K562 (cell line): ENCODE data around the gene CLIC1. TPM values are rescaled to one million over a fixed set of nuclear protein-coding genes. Genes with fewer than 3 reads are reported as not detected.
A peak's percentile ranks its signal among the peaks of the same experiment; 100 is the strongest.

ENCODE experiments used
- BCOR ChIP-seq: fragments of 450-650 bp; IDR thresholded peaks from 2 replicates; pipeline ENCODE4 v1.6.1; 2016
- ESRRB ChIP-seq: fragments of 250-450 bp; sonication (Bioruptor Pico); IDR thresholded peaks from 2 replicates; pipeline ENCODE4 v1.5.0; 2020; ENCODE audit warnings: mild to moderate bottlenecking, moderate library complexity, borderline replicate concordance
- IRF2 ChIP-seq: sonication (generic); formaldehyde crosslinking; IDR thresholded peaks from 2 replicates; pipeline ENCODE4 v1.8.1; 2022; ENCODE audit warnings: mild to moderate bottlenecking, missing genetic modification reagents
- KDM2B ChIP-seq: fragments of 250-450 bp; sonication (Bioruptor Pico); IDR thresholded peaks from 2 replicates; pipeline ENCODE4 v1.8.0; 2021; ENCODE audit warnings: mild to moderate bottlenecking, moderate library complexity
- NFE2 ChIP-seq: IDR thresholded peaks from 2 replicates; pipeline ENCODE4 v1.6.1; 2014; ENCODE audit warnings: antibody characterized with exemption, low read depth
- NR4A1 ChIP-seq, 2 experiments: fragments of 250-450 bp in 1 of 2; fragments of 450-650 bp in 1 of 2; sonication (Bioruptor Pico) in 1 of 2; IDR thresholded peaks; 2 replicates each; pipeline versions ENCODE4 v1.4.0 to v1.6.1; 2016 to 2020; ENCODE audit warnings: mild to moderate bottlenecking in 2 of 2, missing compliant biosample characterization in 1 of 2, missing genetic modification characterization in 1 of 2, moderate library complexity in 1 of 2
- SMARCC2 ChIP-seq: fragments of 450-650 bp; IDR thresholded peaks from 2 replicates; pipeline ENCODE4 v1.6.1; 2017; ENCODE audit warnings: antibody characterized with exemption, moderate library complexity, mild to moderate bottlenecking, low read depth
- SMC3 ChIP-seq: conservative IDR thresholded peaks from 2 replicates; pipeline ENCODE4 v1.6.1; 2011; ENCODE audit warnings: low read depth, low read length, improper control_type of control experiment; ENCODE audit not compliant: insufficient read depth
- ZNF143 ChIP-seq: sonication (generic); formaldehyde crosslinking; IDR thresholded peaks from 2 replicates; pipeline ENCODE4 v1.9.0; 2022; ENCODE audit warnings: mild to moderate bottlenecking, missing genetic modification reagents
- ZNF316 ChIP-seq: fragments of 450-650 bp; IDR thresholded peaks from 2 replicates; pipeline ENCODE4 v1.6.1; 2016
- ZNF431 ChIP-seq: sonication (generic); formaldehyde crosslinking; IDR thresholded peaks from 2 replicates; pipeline ENCODE4 v1.8.0; 2022; ENCODE audit warnings: mild to moderate bottlenecking, missing genetic modification reagents
- ZNF561 ChIP-seq: fragments of 450-650 bp; formaldehyde crosslinking; conservative IDR thresholded peaks from 2 replicates; pipeline ENCODE4 v1.4.0; 2020; ENCODE audit warnings: mild to moderate bottlenecking, moderate library complexity
- ZNF57 ChIP-seq: fragments of 450-650 bp; formaldehyde crosslinking; IDR thresholded peaks from 2 replicates; pipeline ENCODE4 v1.4.0; 2020; ENCODE audit warnings: mild to moderate bottlenecking, moderate library complexity
- polyA plus RNA-seq, 8 experiments: library from polyadenylated mRNA; depleted of rRNA in 4 of 8; stranded (reverse) in 5 of 8; unstranded in 3 of 8; fragments of >200 nt; fragmentation: Nextera tagmentation in 2 of 8; fragmentation: Illumina TruSeq in 1 of 8; extraction: Ambion mirVana in 2 of 8; extraction: Trizol in 1 of 8; gene quantifications; 2 replicates each; pipeline versions ENCODE4 v1.2.1 to v1.2.3, GENCODE V29; 2011 to 2014; ENCODE audit warnings: inconsistent platforms in 1 of 8, missing spikeins in 1 of 8
- total RNA-seq, 7 experiments: library from RNA; depleted of rRNA in 6 of 7; stranded (reverse); fragments of >200 nt in 6 of 7; fragmentation: Illumina TruSeq in 2 of 7; extraction: Trizol in 2 of 7; gene quantifications; 2 replicates each; pipeline versions ENCODE4 v1.2.1 to v1.2.3, GENCODE V29; 2011 to 2021; ENCODE audit warnings: low replicate concordance in 1 of 7
- TF ChIP-seq, protein P1 (sequence below), 2 experiments: fragments of 250-450 bp in 1 of 2; fragments of 450-650 bp in 1 of 2; sonication (Bioruptor Pico) in 1 of 2; IDR thresholded peaks; 2 replicates each; pipeline versions ENCODE4 v1.6.1 to v1.8.0; 2016 to 2021; ENCODE audit warnings: mild to moderate bottlenecking in 2 of 2, moderate library complexity in 2 of 2, missing compliant biosample characterization in 1 of 2, missing genetic modification characterization in 1 of 2
- TF ChIP-seq, protein P2 (sequence below): fragments of 250-450 bp; sonication (Bioruptor Pico); IDR thresholded peaks from 2 replicates; pipeline ENCODE4 v1.8.0; 2021; ENCODE audit warnings: mild to moderate bottlenecking, moderate library complexity
- TF ChIP-seq, protein P3 (sequence below): sonication (generic); formaldehyde crosslinking; IDR thresholded peaks from 2 replicates; pipeline ENCODE4 v1.8.0; 2022; ENCODE audit warnings: mild to moderate bottlenecking, missing genetic modification reagents
- TF ChIP-seq, protein P4 (sequence below): sonication (generic); formaldehyde crosslinking; IDR thresholded peaks from 2 replicates; pipeline ENCODE4 v1.8.0; 2023; ENCODE audit warnings: missing genetic modification reagents, mild to moderate bottlenecking, borderline replicate concordance

Gene CLIC1
- total and polyA plus RNA-seq, 9 of the 15 experiments (the other 6 are each of a cell fraction or from before 2014, with no cell fraction given): 1,267 to 2,419 (median 1,808) TPM

DNA sequence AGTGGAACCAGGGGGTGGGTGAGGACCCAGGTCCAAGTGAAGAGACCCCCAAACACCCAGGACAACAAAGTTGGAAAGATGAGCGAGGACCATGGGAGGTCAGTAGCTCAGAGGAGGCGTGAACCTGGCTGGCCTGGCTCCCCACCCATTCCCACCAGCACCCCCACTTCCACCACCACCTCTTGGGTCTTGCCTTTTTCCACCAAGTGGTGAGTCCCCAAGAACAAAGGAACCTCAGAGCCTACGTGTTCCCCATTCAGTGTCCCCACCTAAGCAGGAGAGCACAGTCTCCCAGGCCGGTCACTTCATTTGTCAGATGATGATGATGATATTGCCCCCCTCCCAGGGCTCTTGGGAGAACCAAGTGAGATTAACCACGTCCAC, 41.3 kb upstream of the CLIC1 start (continued):
- TF ChIP-seq, protein P1, sequence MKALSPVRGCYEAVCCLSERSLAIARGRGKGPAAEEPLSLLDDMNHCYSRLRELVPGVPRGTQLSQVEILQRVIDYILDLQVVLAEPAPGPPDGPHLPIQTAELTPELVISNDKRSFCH (CRISPR knock-in tag; IDR thresholded peaks at IDR 0.05): no peak
- TF ChIP-seq, protein P1 (tag; IDR thresholded peaks at IDR 0.05): no peak
- TF ChIP-seq NFE2 (no peak), ZNF143 (CRISPR knock-in tag) (no peak), NR4A1 (CRISPR knock-in tag; IDR thresholded peaks at IDR 0.05) (no peak), NR4A1 (tag; IDR thresholded peaks at IDR 0.05) (no peak), IRF2 (no peak), ZNF431 (no peak), BCOR (no peak), SMC3 (no peak), ESRRB (CRISPR knock-in tag) (no peak), ZNF57 (CRISPR knock-in tag) (no peak), ZNF561 (no peak), SMARCC2 (no peak), KDM2B (CRISPR knock-in tag) (no peak), ZNF316 (no peak)
- TF ChIP-seq, protein P2, sequence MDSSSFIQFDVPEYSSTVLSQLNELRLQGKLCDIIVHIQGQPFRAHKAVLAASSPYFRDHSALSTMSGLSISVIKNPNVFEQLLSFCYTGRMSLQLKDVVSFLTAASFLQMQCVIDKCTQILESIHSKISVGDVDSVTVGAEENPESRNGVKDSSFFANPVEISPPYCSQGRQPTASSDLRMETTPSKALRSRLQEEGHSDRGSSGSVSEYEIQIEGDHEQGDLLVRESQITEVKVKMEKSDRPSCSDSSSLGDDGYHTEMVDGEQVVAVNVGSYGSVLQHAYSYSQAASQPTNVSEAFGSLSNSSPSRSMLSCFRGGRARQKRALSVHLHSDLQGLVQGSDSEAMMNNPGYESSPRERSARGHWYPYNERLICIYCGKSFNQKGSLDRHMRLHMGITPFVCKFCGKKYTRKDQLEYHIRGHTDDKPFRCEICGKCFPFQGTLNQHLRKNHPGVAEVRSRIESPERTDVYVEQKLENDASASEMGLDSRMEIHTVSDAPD (CRISPR knock-in tag): no peak
- TF ChIP-seq, protein P3, sequence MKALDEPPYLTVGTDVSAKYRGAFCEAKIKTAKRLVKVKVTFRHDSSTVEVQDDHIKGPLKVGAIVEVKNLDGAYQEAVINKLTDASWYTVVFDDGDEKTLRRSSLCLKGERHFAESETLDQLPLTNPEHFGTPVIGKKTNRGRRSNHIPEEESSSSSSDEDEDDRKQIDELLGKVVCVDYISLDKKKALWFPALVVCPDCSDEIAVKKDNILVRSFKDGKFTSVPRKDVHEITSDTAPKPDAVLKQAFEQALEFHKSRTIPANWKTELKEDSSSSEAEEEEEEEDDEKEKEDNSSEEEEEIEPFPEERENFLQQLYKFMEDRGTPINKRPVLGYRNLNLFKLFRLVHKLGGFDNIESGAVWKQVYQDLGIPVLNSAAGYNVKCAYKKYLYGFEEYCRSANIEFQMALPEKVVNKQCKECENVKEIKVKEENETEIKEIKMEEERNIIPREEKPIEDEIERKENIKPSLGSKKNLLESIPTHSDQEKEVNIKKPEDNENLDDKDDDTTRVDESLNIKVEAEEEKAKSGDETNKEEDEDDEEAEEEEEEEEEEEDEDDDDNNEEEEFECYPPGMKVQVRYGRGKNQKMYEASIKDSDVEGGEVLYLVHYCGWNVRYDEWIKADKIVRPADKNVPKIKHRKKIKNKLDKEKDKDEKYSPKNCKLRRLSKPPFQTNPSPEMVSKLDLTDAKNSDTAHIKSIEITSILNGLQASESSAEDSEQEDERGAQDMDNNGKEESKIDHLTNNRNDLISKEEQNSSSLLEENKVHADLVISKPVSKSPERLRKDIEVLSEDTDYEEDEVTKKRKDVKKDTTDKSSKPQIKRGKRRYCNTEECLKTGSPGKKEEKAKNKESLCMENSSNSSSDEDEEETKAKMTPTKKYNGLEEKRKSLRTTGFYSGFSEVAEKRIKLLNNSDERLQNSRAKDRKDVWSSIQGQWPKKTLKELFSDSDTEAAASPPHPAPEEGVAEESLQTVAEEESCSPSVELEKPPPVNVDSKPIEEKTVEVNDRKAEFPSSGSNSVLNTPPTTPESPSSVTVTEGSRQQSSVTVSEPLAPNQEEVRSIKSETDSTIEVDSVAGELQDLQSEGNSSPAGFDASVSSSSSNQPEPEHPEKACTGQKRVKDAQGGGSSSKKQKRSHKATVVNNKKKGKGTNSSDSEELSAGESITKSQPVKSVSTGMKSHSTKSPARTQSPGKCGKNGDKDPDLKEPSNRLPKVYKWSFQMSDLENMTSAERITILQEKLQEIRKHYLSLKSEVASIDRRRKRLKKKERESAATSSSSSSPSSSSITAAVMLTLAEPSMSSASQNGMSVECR (CRISPR knock-in tag): 0 out of 2 replicates have a peak, but pooled peaks have one; percentile 21
- TF ChIP-seq, protein P4, sequence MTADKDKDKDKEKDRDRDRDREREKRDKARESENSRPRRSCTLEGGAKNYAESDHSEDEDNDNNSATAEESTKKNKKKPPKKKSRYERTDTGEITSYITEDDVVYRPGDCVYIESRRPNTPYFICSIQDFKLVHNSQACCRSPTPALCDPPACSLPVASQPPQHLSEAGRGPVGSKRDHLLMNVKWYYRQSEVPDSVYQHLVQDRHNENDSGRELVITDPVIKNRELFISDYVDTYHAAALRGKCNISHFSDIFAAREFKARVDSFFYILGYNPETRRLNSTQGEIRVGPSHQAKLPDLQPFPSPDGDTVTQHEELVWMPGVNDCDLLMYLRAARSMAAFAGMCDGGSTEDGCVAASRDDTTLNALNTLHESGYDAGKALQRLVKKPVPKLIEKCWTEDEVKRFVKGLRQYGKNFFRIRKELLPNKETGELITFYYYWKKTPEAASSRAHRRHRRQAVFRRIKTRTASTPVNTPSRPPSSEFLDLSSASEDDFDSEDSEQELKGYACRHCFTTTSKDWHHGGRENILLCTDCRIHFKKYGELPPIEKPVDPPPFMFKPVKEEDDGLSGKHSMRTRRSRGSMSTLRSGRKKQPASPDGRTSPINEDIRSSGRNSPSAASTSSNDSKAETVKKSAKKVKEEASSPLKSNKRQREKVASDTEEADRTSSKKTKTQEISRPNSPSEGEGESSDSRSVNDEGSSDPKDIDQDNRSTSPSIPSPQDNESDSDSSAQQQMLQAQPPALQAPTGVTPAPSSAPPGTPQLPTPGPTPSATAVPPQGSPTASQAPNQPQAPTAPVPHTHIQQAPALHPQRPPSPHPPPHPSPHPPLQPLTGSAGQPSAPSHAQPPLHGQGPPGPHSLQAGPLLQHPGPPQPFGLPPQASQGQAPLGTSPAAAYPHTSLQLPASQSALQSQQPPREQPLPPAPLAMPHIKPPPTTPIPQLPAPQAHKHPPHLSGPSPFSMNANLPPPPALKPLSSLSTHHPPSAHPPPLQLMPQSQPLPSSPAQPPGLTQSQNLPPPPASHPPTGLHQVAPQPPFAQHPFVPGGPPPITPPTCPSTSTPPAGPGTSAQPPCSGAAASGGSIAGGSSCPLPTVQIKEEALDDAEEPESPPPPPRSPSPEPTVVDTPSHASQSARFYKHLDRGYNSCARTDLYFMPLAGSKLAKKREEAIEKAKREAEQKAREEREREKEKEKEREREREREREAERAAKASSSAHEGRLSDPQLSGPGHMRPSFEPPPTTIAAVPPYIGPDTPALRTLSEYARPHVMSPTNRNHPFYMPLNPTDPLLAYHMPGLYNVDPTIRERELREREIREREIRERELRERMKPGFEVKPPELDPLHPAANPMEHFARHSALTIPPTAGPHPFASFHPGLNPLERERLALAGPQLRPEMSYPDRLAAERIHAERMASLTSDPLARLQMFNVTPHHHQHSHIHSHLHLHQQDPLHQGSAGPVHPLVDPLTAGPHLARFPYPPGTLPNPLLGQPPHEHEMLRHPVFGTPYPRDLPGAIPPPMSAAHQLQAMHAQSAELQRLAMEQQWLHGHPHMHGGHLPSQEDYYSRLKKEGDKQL (CRISPR knock-in tag): no peak
